DOHH2 (cell line): ENCODE data around the gene CAB39L.

ENCODE experiments used
- H3F3A ChIP-seq: fragments of 200-600 bp; sonication (generic), shearing (Covaris generic); 2 replicates; pipeline ENCODE4 v1.6.0; 2016; ENCODE audit warnings: antibody characterized with exemption, mild to moderate bottlenecking; ENCODE audit not compliant: control insufficient read depth, insufficient read depth
- H3K27ac ChIP-seq: fragments of 200-600 bp; sonication (generic); 2 replicates; pipeline ENCODE4 v1.5.1; 2014; ENCODE audit warnings: low read depth, mild to moderate bottlenecking, low read length, moderate library complexity
- H3K27me3 ChIP-seq: fragments of 200-600 bp; sonication (generic); 2 replicates; pipeline ENCODE4 v1.6.1; 2014; ENCODE audit warnings: mild to moderate bottlenecking, low read length, mixed read lengths; ENCODE audit not compliant: control insufficient read depth
- H3K36me3 ChIP-seq: fragments of 200-600 bp; sonication (generic); 2 replicates; pipeline ENCODE4 v1.6.1; 2014; ENCODE audit warnings: mild to moderate bottlenecking, low read length, moderate library complexity, mixed read lengths; ENCODE audit not compliant: control insufficient read depth
- H3K4me1 ChIP-seq: fragments of 200-600 bp; sonication (generic); 2 replicates; pipeline ENCODE4 v1.6.1; 2014; ENCODE audit warnings: mild to moderate bottlenecking, low read length, mixed read lengths; ENCODE audit not compliant: control insufficient read depth
- H3K4me2 ChIP-seq: fragments of 200-600 bp; sonication (generic); 2 replicates; pipeline ENCODE4 v1.6.0; 2014; ENCODE audit warnings: mild to moderate bottlenecking, low read length, moderate library complexity
- H3K4me3 ChIP-seq: fragments of 200-600 bp; sonication (generic); 2 replicates; pipeline ENCODE4 v1.5.1; 2014; ENCODE audit warnings: mild to moderate bottlenecking, low read length, mixed read lengths
- H3K79me2 ChIP-seq: fragments of 200-600 bp; sonication (generic); 2 replicates; pipeline ENCODE4 v1.6.1; 2014; ENCODE audit warnings: mild to moderate bottlenecking, low read length, mixed read lengths; ENCODE audit not compliant: control insufficient read depth
- H3K9me2 ChIP-seq: fragments of 200-600 bp; sonication (generic); replicated peaks from 2 replicates; pipeline ENCODE4 v1.6.1; 2014; ENCODE audit warnings: mild to moderate bottlenecking, low read length, mixed read lengths; ENCODE audit not compliant: control insufficient read depth
- H3K9me3 ChIP-seq: fragments of 200-600 bp; sonication (generic); 2 replicates; pipeline ENCODE4 v1.6.1; 2014; ENCODE audit warnings: antibody characterized with exemption, low read length, mixed read lengths; ENCODE audit not compliant: control insufficient read depth, insufficient read depth
- H4K20me1 ChIP-seq: fragments of 200-600 bp; sonication (generic); 2 replicates; pipeline ENCODE4 v1.6.0; 2014; ENCODE audit warnings: low read depth, mild to moderate bottlenecking, antibody characterized with exemption, low read length, moderate library complexity; ENCODE audit not compliant: control insufficient read depth, insufficient read depth
- EZH2phosphoT487 ChIP-seq: fragments of 200-600 bp; sonication (generic); IDR thresholded peaks from 2 replicates; pipeline ENCODE4 v1.6.1; 2017; ENCODE audit warnings: borderline replicate concordance, mild to moderate bottlenecking, antibody characterized with exemption, low read length, moderate library complexity, mixed read lengths
- TF ChIP-seq, protein P1 (sequence below): fragments of 200-600 bp; sonication (generic); IDR thresholded peaks from one replicate; pipeline ENCODE4 v1.5.1; 2014; ENCODE audit warnings: antibody characterized with exemption, mild to moderate bottlenecking, low read depth, low read length; ENCODE audit not compliant: poor library complexity, severe bottlenecking

Gene CAB39L

DNA sequence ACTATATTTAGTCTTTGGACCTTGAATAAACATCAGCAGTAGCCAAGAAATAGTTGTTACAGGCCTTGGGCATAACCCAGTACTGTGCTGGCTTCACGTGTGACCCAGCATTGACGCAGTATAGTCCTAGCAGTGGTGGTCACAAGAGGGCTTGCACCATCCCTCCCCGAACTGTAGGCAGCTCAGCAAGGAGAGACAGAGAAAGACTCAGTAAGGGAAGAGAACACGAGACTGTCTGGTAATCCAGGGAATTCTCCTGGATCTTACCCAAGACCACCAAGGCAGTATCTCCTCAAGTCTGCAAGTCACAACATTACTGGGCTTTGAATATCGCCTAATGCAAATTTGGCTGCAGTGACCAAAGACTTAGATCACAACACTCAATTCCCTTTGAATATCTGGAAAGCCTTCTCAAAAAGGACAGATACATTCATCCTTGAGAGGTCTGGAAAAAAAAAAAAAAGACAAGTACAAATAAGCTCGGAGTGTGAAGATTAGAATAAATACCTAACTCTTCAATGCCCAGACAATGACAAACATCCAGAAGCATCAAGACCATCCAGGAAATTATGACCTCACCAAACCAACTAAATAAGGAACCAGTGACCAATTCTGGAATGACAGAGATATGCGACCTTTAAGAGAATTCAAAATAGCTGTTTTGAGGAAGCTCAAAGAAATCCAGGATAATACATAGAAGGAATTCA, 39.7 kb downstream of the CAB39L start:
- Histone ChIP-seq H4K20me1 (no peaks in the 10 kb centered on the region), H3K4me1 (peaks cover 9% of the 10 kb centered on the region)
- TF ChIP-seq EZH2phosphoT487, result no peak
- TF ChIP-seq, protein P1, sequence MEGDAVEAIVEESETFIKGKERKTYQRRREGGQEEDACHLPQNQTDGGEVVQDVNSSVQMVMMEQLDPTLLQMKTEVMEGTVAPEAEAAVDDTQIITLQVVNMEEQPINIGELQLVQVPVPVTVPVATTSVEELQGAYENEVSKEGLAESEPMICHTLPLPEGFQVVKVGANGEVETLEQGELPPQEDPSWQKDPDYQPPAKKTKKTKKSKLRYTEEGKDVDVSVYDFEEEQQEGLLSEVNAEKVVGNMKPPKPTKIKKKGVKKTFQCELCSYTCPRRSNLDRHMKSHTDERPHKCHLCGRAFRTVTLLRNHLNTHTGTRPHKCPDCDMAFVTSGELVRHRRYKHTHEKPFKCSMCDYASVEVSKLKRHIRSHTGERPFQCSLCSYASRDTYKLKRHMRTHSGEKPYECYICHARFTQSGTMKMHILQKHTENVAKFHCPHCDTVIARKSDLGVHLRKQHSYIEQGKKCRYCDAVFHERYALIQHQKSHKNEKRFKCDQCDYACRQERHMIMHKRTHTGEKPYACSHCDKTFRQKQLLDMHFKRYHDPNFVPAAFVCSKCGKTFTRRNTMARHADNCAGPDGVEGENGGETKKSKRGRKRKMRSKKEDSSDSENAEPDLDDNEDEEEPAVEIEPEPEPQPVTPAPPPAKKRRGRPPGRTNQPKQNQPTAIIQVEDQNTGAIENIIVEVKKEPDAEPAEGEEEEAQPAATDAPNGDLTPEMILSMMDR, result no peak

DNA sequence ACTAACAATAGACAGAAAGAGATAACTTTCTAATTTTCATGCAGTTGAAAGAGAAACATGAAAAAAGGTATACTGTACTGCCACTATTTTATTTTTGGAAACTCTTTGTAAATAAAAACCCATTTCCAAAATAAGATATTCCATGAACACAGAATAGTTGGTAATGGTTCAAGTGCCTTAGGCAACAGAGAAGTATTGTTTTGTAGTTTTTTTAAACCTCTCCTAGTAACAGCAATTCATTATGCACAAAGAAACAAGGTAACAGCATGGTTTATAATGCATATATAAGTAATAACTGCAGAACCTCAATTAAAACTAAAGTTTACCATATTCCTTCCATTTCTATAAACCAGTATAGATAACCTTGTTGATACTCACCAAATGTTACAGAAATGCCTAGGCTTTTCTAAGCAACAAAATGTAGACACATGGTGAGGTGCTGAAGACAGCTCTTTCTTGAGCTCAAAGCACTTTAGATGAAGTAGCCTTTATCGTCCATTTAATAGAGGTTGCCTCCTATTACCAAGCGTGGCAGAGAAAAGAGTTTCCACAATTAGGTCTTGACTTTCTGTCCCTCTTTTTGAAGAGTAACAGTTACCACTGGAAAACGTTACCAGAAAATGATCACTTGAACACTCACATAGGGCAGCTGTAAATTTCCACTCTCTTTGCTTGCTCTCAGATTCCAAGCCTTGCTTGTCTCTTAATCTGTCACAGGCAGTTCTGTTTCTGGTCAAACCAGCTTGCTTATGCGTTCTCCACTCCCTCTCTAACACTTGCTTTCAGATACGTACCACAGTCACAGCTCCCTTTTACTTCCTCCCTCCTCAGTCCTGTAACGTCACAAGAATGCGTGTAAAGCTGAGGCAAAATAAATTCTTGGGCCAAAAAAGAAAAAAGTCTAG, 42.9 kb downstream of the CAB39L start:
- Histone ChIP-seq H3K27me3 (no peaks in the 10 kb centered on the region), H3K36me3 (no peaks in the 10 kb centered on the region), H3K9me3 (peaks cover 6% of the 10 kb centered on the region; the same call in 1 of the 2 replicates), H3K4me2 (peak overlapping the region; percentile 56), H3K79me2 (peaks cover 31% of the 10 kb centered on the region), H3K27ac (peak overlapping the region; percentile 52), H3K9me2 (no peaks in the 10 kb centered on the region), H3F3A (no peaks in the 10 kb centered on the region), H4K20me1 (no peaks in the 10 kb centered on the region), H3K4me1 (peaks cover 20% of the 10 kb centered on the region), H3K4me3 (peak overlapping the region; percentile 74)
- TF ChIP-seq, protein P1, result no peak
- TF ChIP-seq EZH2phosphoT487, result no peak

More for the DNA sequence above, 39.7 kb downstream of the CAB39L start:
- 0 out of 2 replicates have a peak, but pooled peaks cover 2% of the 10 kb centered on the region for H3F3A ChIP-seq
- no peak overlapping the region for H3K4me2 ChIP-seq
- no peaks in the 10 kb centered on the region for H3K36me3 ChIP-seq
- peaks cover 6% of the 10 kb centered on the region; the same call in 1 of the 2 replicates for H3K9me3 ChIP-seq
- H3K9me2 ChIP-seq, result no peaks in the 10 kb centered on the region
- peaks cover 19% of the 10 kb centered on the region for H3K79me2 ChIP-seq
- no peaks in the 10 kb centered on the region for H3K27me3 ChIP-seq
- no peak overlapping the region for H3K27ac ChIP-seq
- H3K4me3 ChIP-seq, result no peak overlapping the region

DNA sequence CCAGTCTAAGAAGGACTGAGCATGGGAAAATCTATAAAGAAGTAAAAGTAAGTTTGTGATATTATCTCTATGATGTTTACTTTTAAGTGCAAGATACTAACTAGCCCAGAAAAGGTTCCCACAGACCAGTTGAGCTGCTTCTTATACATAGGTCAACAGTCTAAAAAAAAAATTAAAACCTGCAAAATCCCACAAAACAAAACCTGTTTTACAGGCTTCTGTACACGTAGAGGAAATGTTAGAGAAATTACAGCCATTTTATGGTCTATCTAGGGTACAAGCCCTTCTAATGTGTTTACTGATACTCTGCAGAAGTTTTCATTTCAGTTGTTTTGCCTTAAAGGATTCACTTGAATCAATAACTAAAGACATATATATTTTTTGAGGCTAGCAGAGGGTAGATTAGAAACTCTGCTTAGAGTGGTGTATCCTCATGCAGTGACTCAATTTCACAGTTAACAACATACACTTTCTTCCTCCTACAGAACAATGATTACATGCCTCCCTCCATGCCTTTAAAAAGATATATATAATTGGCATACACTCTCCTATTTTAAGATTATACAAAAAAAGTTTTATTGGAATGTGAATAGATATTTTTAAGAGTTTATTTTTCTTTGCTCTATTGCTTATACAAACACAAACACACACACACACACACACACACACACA, 43.9 kb downstream of the CAB39L start:
- no peaks in the 10 kb centered on the region for H3K36me3 ChIP-seq
- no peaks in the 10 kb centered on the region for H3K27me3 ChIP-seq
- H3K27ac ChIP-seq, result 0 out of 2 replicates have a peak overlapping the region, but pooled peaks have one; percentile 1
- TF ChIP-seq, protein P1, result no peak
- no peak for TF ChIP-seq EZH2phosphoT487
- peaks cover 31% of the 10 kb centered on the region for H3K79me2 ChIP-seq
- H3F3A ChIP-seq, result no peaks in the 10 kb centered on the region
- no peaks in the 10 kb centered on the region for H3K9me2 ChIP-seq
- H3K4me2 ChIP-seq, result peak overlapping the region; percentile 56
- peak overlapping the region; percentile 74 for H3K4me3 ChIP-seq
- H3K9me3 ChIP-seq, result peaks cover 4% of the 10 kb centered on the region; the same call in 1 of the 2 replicates
- H4K20me1 ChIP-seq, result no peaks in the 10 kb centered on the region
- peaks cover 20% of the 10 kb centered on the region for H3K4me1 ChIP-seq
